Neural cell (in vitro differentiated cells): ENCODE data around the gene CBFA2T2. TPM values are rescaled to one million over a fixed set of nuclear protein-coding genes. Genes with fewer than 3 reads are reported as not detected.

ENCODE experiments used
- H2AFZ ChIP-seq: fragments of 200-600, 300-800 bp; sonication (generic), shearing (Covaris generic); 2 replicates; pipeline ENCODE4 v1.6.0; 2014; ENCODE audit warnings: low read depth, mild to moderate bottlenecking, antibody characterized with exemption, low read length, moderate library complexity
- H3F3A ChIP-seq: fragments of 200-600 bp; shearing (Covaris generic); 2 replicates; pipeline ENCODE4 v1.6.1; 2016; ENCODE audit warnings: mild to moderate bottlenecking, moderate library complexity, mixed read lengths, antibody characterized with exemption, low read length; ENCODE audit not compliant: insufficient read depth, poor library complexity, severe bottlenecking
- H3K27ac ChIP-seq: fragments of 200-600, 300-800 bp; sonication (generic), shearing (Covaris generic); 2 replicates; pipeline ENCODE4 v1.5.1; 2014; ENCODE audit warnings: mild to moderate bottlenecking, low read length, moderate library complexity
- H3K27me3 ChIP-seq: fragments of 300-800, 200-600 bp; sonication (generic), shearing (Covaris generic); 2 replicates; pipeline ENCODE4 v1.6.0; 2014; ENCODE audit warnings: mild to moderate bottlenecking, low read depth, low read length, moderate library complexity; ENCODE audit not compliant: insufficient read depth
- H3K36me3 ChIP-seq: fragments of 300-800, 200-600 bp; sonication (generic), shearing (Covaris generic); 2 replicates; pipeline ENCODE4 v1.5.1; 2014; ENCODE audit warnings: mild to moderate bottlenecking, antibody characterized with exemption, low read length, moderate library complexity; ENCODE audit not compliant: insufficient read depth
- H3K4me2 ChIP-seq: fragments of 300-800, 200-600 bp; sonication (generic), shearing (Covaris generic); 2 replicates; pipeline ENCODE4 v1.6.0; 2014; ENCODE audit warnings: mild to moderate bottlenecking, low read length
- H3K4me3 ChIP-seq: fragments of 300-800, 200-600 bp; sonication (generic), shearing (Covaris generic); 2 replicates; pipeline ENCODE4 v1.5.1; 2014; ENCODE audit warnings: mild to moderate bottlenecking, low read length, moderate library complexity
- H3K79me2 ChIP-seq: fragments of 200-600 bp; shearing (Covaris generic); replicated peaks from 2 replicates; pipeline ENCODE4 v1.6.0; 2014; ENCODE audit warnings: mild to moderate bottlenecking, low read length, moderate library complexity; ENCODE audit not compliant: insufficient read depth
- H3K9ac ChIP-seq: fragments of 300-800, 200-600 bp; sonication (generic), shearing (Covaris generic); 2 replicates; pipeline ENCODE4 v1.6.1; 2016; ENCODE audit warnings: mild to moderate bottlenecking, low read length, mixed read lengths
- H3K9me2 ChIP-seq: fragments of 200-600 bp; shearing (Covaris generic); 2 replicates; pipeline ENCODE4 v1.6.1; 2016; ENCODE audit warnings: mild to moderate bottlenecking, low read length, mixed read lengths; ENCODE audit not compliant: insufficient read depth
- H3K9me3 ChIP-seq: fragments of 200-600, 300-800 bp; sonication (generic), shearing (Covaris generic); 2 replicates; pipeline ENCODE4 v1.6.1; 2016; ENCODE audit warnings: mild to moderate bottlenecking, mixed run types, low read length, moderate library complexity, mixed read lengths
- H4K20me1 ChIP-seq: fragments of 200-600 bp; shearing (Covaris generic); 2 replicates; pipeline ENCODE4 v1.6.1; 2016; ENCODE audit warnings: mild to moderate bottlenecking, mixed run types; ENCODE audit not compliant: insufficient read depth
- CTCF ChIP-seq: fragments of 450-650 bp; IDR thresholded peaks from 2 replicates; pipeline ENCODE4 v1.5.1; 2014; ENCODE audit warnings: antibody characterized with exemption, mild to moderate bottlenecking, moderate library complexity; ENCODE audit not compliant: poor library complexity, severe bottlenecking
- EP300 ChIP-seq: fragments of 450-650 bp; conservative IDR thresholded peaks from 2 replicates; pipeline ENCODE4 v1.6.1; 2014; ENCODE audit warnings: antibody characterized with exemption, mild to moderate bottlenecking, moderate library complexity; ENCODE audit not compliant: poor library complexity, severe bottlenecking
- EZH2 ChIP-seq: fragments of 200-600, 300-800 bp; shearing (Covaris generic), sonication (generic); IDR thresholded peaks from 2 replicates; pipeline ENCODE4 v1.6.1; 2014; ENCODE audit warnings: antibody characterized with exemption, low read length, borderline replicate concordance, mild to moderate bottlenecking; ENCODE audit not compliant: insufficient read depth, poor library complexity, severe bottlenecking
- MXI1 ChIP-seq: fragments of 450-650 bp; conservative IDR thresholded peaks from 2 replicates; pipeline ENCODE4 v1.6.1; 2014; ENCODE audit warnings: antibody characterized with exemption, mild to moderate bottlenecking; ENCODE audit not compliant: poor library complexity, severe bottlenecking
- POLR2AphosphoS5 ChIP-seq: IDR thresholded peaks from 2 replicates; pipeline ENCODE4 v1.6.1; 2012
- RAD21 ChIP-seq: fragments of 450-650 bp; conservative IDR thresholded peaks from 2 replicates; pipeline ENCODE4 v1.6.1; 2014; ENCODE audit warnings: antibody characterized with exemption, mild to moderate bottlenecking, moderate library complexity
- REST ChIP-seq: IDR thresholded peaks from 2 replicates; pipeline ENCODE4 v1.6.1; 2012; ENCODE audit warnings: borderline replicate concordance
- SMC3 ChIP-seq: fragments of 450-650 bp; conservative IDR thresholded peaks from 2 replicates; pipeline ENCODE4 v1.6.1; 2014; ENCODE audit warnings: antibody characterized with exemption, mild to moderate bottlenecking, moderate library complexity; ENCODE audit not compliant: poor library complexity
- TAF1 ChIP-seq: IDR thresholded peaks from 2 replicates; pipeline ENCODE4 v1.6.1; 2012; ENCODE audit warnings: low read depth
- polyA plus RNA-seq: library from polyadenylated mRNA; depleted of rRNA; stranded (reverse); fragments of >200 nt; gene quantifications from 2 replicates; pipeline ENCODE4 v1.2.3, GENCODE V29; 2014

The CBFA2T2 gene
- polyA plus RNA-seq, 1 donor from 2014 or later = 15.9 TPM

GRCh38 chr20:33688938-33689424 lies 199.1 kb downstream of the CBFA2T2 start:
- Histone ChIP-seq H3K36me3 (no peaks in the 10 kb centered on the region), H3K9ac (no peak overlapping the region), H3K9me3 (no peaks in the 10 kb centered on the region), H3K79me2 (peaks cover under 1% of the 10 kb centered on the region), H3K4me2 (no peak overlapping the region), H3K9me2 (no peaks in the 10 kb centered on the region), H3F3A (no peaks in the 10 kb centered on the region), H2AFZ (no peak overlapping the region), H3K27me3 (no peaks in the 10 kb centered on the region), H3K4me3 (no peak overlapping the region), H3K27ac (no peak overlapping the region), H4K20me1 (no peaks in the 10 kb centered on the region)
- no peak for TF ChIP-seq MXI1
- no peak for TF ChIP-seq SMC3
- TF ChIP-seq EZH2 = no peak
- TF ChIP-seq RAD21 = no peak

GRCh38 chr20:33689493-33689892 lies 199.6 kb downstream of the CBFA2T2 start:
- H3K36me3 ChIP-seq = no peaks in the 10 kb centered on the region
- no peak overlapping the region for H3K4me2 ChIP-seq
- no peaks in the 10 kb centered on the region for H3K79me2 ChIP-seq
- H3K9me3 ChIP-seq = no peaks in the 10 kb centered on the region
- no peak overlapping the region for H3K9ac ChIP-seq
- no peak overlapping the region for H3K4me3 ChIP-seq
- no peaks in the 10 kb centered on the region for H3K9me2 ChIP-seq
- H3F3A ChIP-seq = no peaks in the 10 kb centered on the region
- H4K20me1 ChIP-seq = no peaks in the 10 kb centered on the region
- no peak for TF ChIP-seq EZH2
- TF ChIP-seq RAD21 = no peak
- no peak for TF ChIP-seq MXI1
- no peak for TF ChIP-seq REST
- no peak for TF ChIP-seq SMC3
- TF ChIP-seq CTCF = no peak
- TF ChIP-seq TAF1 = no peak
- no peak for TF ChIP-seq EP300
- no peak for TF ChIP-seq POLR2AphosphoS5
- no peak overlapping the region for H3K27ac ChIP-seq
- no peak overlapping the region for H2AFZ ChIP-seq
- H3K27me3 ChIP-seq = no peaks in the 10 kb centered on the region

GRCh38 chr20:33689973-33690372 lies 200.1 kb downstream of the CBFA2T2 start:
- no peak overlapping the region for H2AFZ ChIP-seq
- H3F3A ChIP-seq = no peaks in the 10 kb centered on the region
- H3K27me3 ChIP-seq = no peaks in the 10 kb centered on the region
- no peaks in the 10 kb centered on the region for H4K20me1 ChIP-seq
- H3K9me2 ChIP-seq = no peaks in the 10 kb centered on the region
- no peaks in the 10 kb centered on the region for H3K79me2 ChIP-seq
- H3K9me3 ChIP-seq = no peaks in the 10 kb centered on the region
- H3K9ac ChIP-seq = no peak overlapping the region
- no peak for TF ChIP-seq POLR2AphosphoS5
- no peak for TF ChIP-seq MXI1
- TF ChIP-seq EP300 = no peak
- H3K4me2 ChIP-seq = no peak overlapping the region
- H3K27ac ChIP-seq = no peak overlapping the region
- no peak overlapping the region for H3K4me3 ChIP-seq
- H3K36me3 ChIP-seq = no peaks in the 10 kb centered on the region
